GM18519 (cell line): Measurements from ENCODE around the gene DNPEP.
A peak's percentile ranks its signal among the peaks of the same experiment; 100 is the strongest.

ENCODE experiments used
- ATAC-seq: cut with Tn5 transposase; IDR thresholded peaks from one replicate; pipeline ENCODE4 v1.9.1; 2021; ENCODE audit warnings: mild to moderate bottlenecking, moderate library complexity; ENCODE audit not compliant: unreplicated experiment, low FRiP score

The DNPEP gene

DNA sequence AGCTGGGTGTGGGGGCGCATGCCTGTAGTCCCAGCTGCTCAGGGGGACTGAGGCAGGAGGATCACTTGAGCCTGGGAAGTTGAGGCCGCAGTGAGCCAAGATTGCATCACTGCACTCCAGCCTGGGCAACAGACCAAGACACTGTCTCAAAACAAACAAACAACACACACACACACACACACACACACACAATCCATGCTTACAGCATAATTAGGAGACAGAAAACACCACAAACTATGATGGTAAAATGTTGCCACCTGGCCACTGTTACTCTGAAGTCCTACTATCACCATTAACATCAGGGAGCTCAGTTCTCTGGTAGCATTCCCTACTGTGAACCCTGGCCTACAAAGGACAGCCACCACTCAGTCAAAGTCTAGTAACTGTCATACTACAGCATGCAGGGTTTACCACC, 18.3 kb downstream of the DNPEP start:
- no peak for ATAC-seq

DNA sequence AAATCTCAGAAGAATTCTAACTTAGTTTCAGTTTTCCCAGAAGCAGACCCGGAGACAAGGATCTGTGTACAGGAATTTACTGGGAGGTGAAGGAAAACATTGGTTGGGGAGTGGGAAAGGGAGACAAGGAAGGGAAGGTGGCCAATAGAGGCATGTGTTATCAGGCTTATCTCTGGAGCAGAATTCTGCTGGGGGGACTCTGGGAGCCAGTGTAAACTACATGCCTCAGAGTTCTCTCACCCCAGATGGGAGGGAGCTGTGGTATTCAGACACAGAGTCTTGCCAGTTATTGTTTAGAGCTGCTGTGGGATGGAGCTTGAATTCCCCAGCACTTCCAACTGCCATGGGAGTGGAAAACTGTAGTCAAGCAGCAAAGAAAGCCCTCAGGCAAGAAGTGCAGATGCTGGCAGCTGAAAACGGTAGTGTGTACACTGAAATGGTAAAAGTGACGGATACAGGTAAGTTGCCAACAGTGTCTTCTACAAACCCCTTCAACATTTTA, 19.0 kb downstream of the DNPEP start:
- no peak for ATAC-seq

DNA sequence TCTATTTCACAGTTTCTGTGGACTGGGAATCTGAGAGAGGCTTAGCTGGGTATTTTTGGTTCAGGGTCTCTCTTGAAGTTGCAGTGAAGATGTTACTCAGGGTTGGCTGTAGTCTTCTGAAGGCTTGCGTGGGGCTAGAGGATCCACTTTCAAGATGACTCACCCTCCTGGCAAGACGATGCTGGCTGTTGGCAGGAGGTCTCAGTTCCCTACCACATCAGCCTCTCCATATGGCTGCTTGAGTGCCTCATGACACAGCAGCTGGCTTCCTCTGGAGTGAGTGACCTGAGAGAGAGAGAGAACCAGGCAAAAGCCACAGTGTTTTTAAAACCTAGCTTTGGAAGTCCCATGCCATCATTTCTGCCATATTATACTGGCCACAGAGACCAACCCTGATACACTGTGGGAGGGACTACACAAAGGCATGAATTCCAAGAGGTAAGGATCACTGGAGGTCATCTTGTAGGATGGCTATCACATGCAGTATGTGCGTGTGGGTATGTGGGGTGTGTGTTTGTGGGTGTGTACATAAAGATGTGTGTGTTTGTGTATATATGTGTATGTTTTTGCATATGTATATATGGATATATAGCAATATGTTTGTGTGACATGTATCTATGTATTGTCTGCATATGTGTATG, 25.1 kb downstream of the DNPEP start:
- ATAC-seq = peak; percentile 80

DNA sequence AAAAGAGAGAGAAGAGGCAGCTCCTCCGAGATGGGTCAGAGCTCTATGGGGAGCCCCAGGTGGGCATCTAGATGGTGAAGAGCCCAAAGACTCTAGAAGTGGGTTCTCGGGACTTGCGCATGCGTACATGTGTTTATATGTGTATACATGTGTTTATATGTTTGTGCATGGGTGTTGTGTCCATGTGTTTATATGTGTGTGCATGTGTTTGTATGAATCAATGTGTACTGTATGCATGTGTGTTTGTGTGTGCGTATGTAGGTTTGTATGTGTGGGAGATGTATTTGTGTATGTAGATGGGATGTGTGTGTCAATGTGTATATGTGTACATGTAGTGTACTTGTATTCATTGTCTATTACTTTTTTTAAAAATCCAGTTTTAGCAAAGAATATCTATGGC, 25.6 kb downstream of the DNPEP start:
- no peak for ATAC-seq

DNA sequence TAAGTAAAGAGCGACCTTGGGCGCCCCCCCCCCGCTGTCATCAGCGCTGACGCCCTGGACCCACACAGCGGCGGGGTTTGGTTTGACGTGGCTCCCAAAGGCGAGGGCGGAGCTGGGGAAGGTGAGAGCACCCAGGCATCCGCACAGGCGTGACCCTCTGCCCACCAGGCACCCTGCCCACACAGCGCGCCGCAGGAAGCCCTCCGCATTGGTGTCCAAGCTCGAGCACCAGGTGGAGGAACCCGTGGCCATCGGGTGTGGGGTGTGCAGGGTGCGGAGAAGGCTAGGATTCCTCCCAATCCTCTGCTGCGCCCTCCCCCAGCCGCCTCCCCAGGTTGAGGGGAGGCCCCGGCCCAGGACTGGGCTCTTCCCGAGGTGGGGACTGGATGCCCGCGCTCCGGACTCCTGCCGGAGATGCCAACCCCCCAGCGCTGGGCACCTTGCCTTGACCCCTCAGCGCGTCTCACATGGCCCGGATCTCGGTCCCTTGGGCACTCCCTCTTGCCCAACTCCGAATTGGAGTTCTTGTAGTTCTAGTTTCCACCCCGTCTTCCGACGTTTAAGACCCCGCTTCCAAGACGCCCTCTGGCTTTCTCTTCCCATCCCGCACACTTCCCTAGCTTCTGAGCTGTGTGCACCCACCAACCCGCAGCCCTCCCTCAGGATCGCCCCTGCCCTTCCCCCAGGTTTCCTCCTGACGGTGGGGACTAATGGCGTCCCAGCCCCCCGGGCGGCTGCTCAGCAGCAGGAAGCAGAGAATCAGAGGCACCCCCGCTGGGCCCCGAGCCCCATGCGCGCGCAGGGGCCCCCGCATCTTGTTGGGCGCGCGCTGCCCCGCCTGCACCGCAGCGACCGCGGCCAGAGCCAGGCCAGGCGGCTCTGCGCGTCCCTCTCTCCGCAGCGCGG, 29.3 kb downstream of the DNPEP start:
- ATAC-seq = no peak

DNA sequence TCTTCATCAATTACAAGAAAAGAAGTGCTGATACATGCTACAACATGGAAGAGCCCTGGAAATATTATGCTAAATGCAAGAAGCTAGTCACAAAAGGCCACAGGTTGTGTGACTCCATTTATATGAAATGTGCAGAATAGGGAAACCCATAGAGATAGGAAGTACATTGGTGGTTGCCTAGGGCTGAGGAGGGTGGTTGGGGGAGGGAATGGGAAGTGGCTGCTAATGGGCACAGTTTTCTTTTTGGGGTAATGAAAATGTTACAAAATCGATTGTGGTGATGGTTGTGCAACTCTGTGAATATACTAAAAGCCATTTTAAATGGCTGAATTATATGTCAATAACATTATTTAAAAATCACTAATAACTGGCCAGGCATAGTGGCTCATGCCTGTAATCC, 30.9 kb downstream of the DNPEP start:
- ATAC-seq = no peak

DNA sequence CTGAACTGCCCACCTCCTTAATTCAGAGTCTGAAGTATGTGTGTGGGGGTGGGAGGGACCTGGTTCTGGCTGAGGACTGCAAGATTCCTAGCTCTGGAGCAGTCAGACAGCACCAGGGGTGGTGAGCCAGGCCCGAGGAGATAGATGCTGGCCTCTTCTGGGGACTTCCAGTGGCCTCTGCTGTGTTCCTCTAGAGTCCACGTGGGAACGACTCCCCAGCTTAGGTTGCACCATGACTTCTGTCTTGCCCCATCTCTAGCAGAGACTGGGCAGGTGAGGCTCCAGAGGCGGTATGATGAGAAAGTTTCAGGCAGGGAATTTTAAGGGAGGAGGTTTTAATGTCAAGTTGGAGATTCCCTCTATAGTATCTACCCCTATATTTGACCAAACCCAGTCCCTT, 33.1 kb downstream of the DNPEP start:
- no peak for ATAC-seq

DNA sequence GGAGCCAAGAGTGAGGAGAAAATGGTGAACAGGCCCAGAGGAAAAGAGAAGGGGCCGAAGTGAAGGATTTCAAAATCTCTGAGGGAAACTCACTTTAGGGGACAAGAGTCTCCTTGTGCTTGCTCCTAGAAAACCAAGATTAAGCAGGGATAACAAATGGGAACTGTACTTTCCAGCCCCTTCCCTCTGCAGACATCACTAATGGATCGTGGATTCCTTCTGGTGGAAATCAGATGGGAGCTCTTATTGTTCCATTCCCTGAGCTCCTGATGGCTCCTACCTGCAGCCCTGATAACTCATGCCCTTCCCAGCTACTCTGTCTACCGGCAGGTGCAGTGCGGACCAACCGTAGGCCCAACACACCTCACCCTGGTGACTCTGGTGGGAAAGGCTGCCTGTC, 34.6 kb downstream of the DNPEP start:
- no peak for ATAC-seq

DNA sequence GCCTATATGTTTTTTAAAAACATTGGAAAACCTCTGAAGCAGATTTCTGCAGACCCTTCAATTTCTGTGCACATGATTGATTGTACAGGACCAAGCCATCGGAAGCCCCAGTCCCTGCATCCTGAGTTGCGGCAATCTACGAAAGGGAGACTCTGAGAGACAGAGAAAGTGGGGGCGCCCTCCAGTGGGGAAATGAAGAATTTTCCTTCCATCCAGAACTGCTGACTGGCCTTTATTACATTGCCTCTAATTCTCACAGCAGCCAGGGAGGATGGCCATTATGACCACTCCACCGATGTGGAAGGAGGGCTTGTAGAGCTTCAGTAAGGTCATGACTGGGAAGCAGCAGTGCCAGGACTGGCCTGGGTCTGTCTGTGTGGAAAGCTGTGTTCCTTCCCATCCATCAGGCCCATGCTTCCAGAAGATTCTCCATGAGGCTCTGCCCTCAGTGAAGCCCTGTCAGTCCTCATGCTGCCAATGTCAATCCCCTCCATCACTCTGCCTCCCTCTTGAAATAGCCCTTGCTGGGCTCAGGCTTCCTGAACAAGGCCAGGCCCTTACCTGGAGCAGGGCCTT, 35.2 kb downstream of the DNPEP start:
- no peak for ATAC-seq

DNA sequence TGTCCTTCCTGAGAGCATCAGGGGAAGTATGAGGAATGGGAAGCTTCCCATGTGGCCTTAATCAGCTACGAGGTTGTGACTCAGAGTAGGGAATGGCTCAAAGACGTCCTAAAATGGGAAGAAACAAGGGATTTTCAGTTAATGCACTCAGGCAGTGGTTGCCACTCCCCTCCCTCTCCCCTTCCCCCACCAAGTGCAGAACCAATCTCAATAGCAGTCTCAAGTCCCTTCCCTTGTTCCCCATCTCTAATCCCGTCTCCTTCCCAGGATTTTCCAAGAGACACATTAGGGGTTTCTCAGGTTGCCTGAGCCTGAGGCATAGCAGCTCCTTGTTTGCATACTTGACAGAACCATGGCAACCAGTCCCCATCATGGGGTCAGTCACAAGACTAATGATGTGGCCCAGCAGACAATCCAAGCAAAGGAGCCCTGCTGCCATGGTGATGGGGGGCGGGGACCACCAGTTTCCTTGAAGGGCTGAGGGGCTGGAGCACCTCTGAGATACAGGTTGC, 36.9 kb downstream of the DNPEP start:
- no peak for ATAC-seq

DNA sequence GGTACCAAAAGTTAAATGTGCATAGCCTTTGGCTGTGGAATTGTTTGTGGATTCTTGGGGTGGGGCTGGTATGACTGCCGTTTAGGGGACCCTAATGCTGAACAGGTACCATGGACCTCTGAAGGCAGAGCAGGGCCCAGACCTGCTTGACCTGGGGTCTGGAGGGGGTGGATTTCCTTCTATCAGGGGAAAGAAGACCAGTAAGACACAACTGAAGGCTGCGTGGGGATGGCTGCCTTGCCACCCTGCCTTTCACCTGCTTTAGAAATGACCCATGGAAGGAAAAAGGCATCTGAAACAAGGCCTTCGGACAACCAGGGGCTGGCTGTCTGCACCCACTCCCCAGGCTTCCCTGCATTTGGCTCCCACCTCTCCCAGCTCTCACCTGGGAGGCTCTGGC, 37.5 kb downstream of the DNPEP start:
- no peak for ATAC-seq

DNA sequence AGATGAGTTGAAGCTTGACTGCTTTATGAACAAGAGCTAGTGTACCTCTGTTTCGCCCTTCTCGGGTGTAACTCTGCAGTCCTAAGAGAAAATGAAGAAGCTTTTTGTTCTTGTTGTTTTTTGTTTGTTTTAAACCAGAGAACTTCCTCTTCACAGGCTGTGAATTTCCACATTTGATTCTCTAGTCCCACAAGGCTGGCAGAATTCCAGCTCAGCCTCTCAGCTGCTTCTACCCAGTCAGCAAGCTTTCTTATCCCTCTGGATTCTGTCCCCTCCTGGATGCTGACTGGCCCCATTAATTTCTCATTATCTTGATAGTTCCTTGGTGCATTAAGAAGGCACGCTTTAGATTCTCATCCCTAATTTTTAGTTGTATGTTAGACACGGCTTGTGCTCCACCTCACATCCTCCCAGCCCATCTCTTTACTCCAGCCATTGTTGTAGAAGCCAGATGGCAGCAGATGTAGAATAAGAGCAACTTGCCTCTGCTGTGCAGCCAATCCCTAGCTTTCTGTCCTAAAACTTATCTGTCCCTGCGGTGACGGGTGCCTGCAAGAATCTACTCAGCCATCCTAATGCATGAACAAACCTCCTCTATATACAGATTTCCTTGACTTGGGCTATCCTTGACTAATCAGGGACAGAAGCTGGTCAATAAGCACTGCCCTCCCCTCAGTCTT, 42.8 kb downstream of the DNPEP start:
- no peak for ATAC-seq

DNA sequence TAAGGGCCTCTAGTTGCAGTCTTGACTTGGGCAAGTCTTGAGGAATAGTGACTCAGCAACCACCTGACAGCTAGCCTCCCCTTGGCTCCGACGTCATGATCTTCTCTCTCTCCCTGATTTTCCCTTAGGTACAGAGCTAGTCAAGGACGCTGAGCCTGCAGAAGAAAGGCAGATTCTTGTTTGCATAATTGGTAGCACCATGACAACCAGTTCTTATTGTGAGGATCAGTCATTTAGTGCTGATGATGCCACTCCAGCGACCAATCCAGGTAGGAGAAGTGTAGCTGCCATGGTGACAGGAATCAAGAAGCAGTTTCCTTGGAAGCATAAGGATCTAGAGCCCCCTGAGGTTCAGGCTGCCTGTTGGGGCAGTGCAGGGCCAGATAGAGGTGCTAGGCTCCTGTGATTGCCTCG, 52.3 kb downstream of the DNPEP start:
- no peak for ATAC-seq

DNA sequence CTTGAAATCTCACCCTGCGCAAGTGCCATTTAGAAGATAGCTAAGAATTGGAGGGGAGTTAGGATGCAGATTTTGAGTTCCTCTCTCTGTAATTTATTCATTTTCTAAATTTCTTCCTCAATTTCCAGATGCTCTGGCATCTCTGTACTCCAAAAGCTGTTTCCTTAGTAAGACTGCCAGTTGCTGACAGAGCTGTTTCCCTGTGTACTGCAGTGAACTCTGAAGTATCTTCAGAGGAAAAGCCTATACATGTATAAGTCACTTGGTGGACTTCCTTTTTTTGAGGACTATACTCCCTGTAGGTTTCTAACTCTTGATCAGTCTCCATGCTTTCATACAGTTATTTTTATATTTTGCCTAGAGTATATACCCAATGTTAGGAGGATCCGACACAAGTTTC, 53.6 kb downstream of the DNPEP start:
- ATAC-seq = no peak

DNA sequence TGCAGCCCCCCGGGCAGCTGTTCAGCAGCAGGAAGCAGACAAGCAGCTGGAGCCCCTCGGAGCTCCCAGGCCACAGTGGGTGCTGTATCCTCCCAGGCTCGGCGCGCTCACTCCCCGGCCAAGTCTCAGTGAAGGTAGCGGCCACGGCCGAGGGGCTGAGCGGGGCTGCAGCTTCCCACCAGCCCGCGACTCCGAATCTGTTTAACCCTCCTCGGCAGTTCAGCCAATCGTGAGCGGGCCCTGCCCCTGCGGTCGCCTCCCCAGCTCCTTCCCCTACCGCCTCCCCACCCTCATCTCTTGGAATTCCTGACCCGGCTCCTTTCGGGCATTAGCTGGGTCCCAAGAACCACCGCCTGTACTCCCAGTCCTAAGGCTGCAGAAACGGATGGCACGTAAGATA, 55.2 kb downstream of the DNPEP start, which contains the start of gene RESP18:
Gene RESP18 (minus strand): TSS at position 203 of the 400 bp plus-strand sequence.
- ATAC-seq = no peak

DNA sequence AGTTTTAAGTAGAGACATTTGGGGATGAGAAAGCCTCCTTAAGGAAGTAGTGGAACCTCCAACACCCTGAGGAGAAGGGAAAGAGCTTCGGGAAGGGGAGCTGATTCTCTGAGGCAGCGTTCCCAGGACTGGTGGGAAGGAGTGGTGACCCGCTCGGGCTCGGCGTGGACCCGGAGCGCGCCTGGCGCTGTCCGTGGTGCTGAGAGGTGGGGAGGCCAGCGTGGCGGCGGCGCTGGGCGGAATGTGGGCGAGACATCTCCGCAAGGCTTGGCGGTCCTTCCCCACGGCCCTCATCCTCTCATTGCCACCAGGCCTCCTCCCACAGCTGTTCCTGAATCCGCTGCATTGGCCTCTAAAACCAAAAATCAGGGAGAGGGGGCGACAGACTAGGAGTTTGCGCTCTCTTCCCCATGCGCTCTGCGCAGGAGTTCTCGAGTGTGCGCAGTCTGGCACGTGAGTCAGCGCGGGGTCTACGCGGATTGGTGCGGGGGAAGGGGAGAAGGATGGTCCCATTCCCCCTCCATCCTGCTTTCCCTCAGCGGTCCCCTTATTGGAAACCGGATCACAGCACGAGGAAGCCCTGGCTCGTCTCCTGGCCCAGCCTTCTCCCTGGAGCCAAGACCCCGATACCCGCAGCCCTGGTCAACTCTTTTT, 56.0 kb downstream of the DNPEP start:
- no peak for ATAC-seq

DNA sequence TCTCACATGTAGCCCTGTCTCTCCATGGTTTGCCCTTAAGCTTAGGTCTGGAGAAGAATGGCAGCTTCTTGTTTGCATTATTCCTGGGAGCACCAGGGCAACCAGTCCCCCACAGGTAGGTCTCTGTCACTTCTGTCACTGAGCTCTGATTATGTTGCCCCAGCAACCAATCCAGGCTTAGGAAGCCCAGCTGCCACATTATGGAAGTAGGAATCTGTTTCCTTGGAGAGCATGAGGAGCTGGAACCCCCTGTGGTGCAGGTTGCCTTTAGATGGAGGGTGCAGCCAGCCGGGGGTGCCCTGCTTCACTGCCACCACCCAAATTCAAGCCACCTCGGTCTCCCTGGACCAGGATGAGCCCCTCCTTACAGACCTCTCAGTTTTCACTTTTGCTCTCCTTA, 60.0 kb downstream of the DNPEP start:
- ATAC-seq = no peak

DNA sequence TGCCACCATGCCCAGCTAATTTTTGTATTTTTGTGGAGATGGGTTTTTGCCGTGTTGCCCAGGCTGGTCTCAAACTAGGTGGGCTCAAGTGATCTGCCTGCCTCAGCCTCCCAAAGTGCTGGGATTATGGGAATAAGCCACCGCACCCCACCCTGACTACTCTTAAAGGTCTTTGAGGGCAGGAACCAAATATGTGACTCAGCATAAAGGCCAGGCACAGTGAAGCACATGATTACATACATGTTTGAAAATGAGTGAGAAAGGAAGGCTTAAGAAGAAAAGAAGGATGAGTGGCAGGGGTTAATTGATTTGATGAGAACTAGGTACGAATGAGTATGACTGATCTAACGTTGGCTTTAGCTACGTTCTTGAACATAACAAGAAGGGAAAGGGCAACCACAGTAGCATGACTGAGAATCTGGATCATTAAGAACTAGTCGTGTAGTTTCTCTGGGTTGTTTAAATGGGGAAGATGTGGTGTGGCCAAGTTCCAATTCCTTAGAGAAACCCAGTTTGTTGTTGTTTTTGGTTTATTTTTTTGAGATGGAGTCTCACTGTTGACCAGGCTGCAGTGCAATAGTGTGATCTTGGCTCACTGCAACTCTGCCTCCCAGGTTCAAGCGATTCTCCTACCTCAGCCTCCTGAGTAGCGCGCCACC, 61.9 kb downstream of the DNPEP start:
- no peak for ATAC-seq

DNA sequence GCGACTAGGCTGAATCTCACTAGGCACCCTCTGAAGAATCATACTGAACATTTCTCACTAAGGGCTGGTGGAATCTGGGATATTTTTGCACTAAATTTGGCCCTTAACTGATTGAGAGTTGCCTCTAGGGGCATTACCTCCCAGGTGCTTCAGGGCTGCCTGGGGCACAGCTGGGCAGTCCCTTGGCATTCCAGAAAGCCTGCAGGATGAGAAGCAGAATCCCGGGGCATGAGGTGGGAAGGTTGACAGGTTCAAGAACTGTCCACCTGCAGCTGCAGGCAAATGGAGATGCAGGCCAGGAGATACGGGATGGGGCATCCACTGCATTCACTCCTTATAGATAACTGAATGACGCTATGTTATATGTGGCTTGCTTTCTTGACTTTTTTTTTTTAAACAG, 62.6 kb downstream of the DNPEP start:
- ATAC-seq = no peak

DNA sequence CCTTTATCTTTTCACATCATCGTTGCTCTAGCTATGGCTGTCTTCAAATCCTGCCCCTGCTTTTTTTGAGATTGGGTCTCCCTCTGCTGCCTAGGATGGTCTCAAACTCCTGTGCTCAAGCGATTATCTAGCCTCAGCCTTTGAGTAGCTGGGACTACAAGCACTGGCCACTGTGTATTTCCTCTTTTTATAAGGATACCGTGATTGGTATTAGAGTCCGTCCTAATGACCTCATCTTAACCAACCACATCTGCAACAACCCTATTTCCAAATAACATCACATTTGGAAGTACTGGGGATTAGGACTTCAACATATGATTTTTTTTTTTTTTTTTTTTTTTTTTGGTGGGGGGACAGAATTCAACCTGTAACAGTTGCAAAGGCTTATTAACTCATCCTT, 64.3 kb downstream of the DNPEP start:
- no peak for ATAC-seq
